ENCODE data around the gene ZIM2. TPM values are rescaled to one million over a fixed set of nuclear protein-coding genes. Genes with fewer than 3 reads are reported as not detected.

The ZIM2 gene
- total and polyA plus RNA-seq, 8 donors = 0.19 to 4.1 (median 3.3) TPM; not detected in 5

DNA sequence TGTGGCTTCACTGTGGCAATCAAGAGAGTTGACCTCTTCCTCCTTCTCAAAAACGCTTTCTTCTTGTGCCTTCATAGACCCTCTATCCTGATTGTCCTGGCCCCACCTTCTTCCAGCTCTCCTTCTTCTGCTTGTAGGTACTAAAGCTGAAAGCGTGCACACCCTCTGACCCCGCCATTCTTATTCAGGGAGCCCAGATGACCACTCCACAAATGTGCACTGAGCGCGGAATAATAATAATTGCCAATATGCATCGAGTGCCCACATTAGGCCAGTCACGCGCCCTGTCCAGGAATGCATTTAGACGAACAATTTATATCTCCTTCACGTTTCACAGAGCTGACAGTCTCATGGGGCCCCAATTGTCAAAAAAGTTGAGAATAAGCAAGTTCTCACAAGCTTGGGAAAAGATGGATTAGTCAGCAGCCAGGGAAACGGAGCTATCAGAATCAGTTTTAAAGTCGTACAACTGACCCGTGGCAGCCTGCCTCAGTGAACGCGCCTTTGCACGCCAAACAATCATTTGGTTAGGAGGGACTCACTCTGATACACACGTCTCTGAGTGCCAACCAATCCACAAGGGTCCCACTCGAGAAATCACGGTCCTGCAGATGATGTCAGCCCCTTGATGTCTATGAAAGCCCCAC, 36.7 kb upstream of the ZIM2 start:
- Histone ChIP-seq H3K27me3 (no peaks in the 10 kb centered on the region), H3K4me1 (no peaks in the 10 kb centered on the region), H3K4me3 (no peak overlapping the region), H3K9me3 (peaks cover 7 to 89% (median 47%) of the 10 kb centered on the region in 4 donors), H3K27ac (no peak overlapping the region), H3K36me3 (no peaks in the 10 kb centered on the region)
- intact Hi-C loops (cut with DNase I; ENCODE audit: low total_unique reads) = no loop called here
- DNase-seq = no peak
- 76 to 87% (median 81%) methylated on average over 19 of the region's 19 CpGs for WGBS, 5 donors
- TF ChIP-seq POLR2A (IDR thresholded peaks at IDR 0.05) (no peak), POLR2AphosphoS5 (IDR thresholded peaks at IDR 0.05) (no peak), EP300 (IDR thresholded peaks at IDR 0.05) (no peak)
- TF ChIP-seq, protein P1, sequence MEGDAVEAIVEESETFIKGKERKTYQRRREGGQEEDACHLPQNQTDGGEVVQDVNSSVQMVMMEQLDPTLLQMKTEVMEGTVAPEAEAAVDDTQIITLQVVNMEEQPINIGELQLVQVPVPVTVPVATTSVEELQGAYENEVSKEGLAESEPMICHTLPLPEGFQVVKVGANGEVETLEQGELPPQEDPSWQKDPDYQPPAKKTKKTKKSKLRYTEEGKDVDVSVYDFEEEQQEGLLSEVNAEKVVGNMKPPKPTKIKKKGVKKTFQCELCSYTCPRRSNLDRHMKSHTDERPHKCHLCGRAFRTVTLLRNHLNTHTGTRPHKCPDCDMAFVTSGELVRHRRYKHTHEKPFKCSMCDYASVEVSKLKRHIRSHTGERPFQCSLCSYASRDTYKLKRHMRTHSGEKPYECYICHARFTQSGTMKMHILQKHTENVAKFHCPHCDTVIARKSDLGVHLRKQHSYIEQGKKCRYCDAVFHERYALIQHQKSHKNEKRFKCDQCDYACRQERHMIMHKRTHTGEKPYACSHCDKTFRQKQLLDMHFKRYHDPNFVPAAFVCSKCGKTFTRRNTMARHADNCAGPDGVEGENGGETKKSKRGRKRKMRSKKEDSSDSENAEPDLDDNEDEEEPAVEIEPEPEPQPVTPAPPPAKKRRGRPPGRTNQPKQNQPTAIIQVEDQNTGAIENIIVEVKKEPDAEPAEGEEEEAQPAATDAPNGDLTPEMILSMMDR (IDR thresholded peaks at IDR 0.05) = no peak

DNA sequence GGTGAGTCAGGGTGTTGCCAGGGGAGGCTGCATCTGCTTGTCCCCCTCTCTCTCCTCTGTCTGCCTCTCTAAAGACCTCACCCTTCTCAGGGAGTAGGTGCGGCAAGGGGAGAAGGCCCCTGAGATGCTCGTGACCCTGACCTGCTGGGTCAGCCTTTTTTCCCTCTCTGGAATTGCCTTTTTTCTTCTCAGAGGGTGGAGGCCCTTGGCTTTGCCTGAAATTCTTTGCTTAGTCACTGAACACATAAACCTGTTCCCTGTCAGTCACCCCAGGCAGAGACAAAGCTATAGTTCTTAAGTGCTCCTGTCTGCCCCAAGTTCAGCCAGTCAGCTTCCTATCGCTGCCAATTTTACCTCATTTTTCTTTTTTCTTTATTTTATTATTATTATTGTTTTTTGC, 35.2 kb upstream of the ZIM2 start:
- Histone ChIP-seq H3K4me1 (no peaks in the 10 kb centered on the region), H3K27ac (no peak overlapping the region), H3K36me3 (no peaks in the 10 kb centered on the region), H3K27me3 (no peaks in the 10 kb centered on the region), H3K4me3 (no peak overlapping the region), H3K9me3 (peaks cover 7 to 89% (median 50%) of the 10 kb centered on the region in 4 donors)
- DNase-seq = no peak
- TF ChIP-seq POLR2A (IDR thresholded peaks at IDR 0.05) (no peak), EP300 (IDR thresholded peaks at IDR 0.05) (no peak), POLR2AphosphoS5 (IDR thresholded peaks at IDR 0.05) (no peak)
- TF ChIP-seq, protein P1 (IDR thresholded peaks at IDR 0.05) = no peak
- intact Hi-C loops (cut with DNase I; ENCODE audit: low total_unique reads) = no loop called here
- WGBS, 5 donors = 42 to 68% (median 62%) methylated on average over 3 of the region's 3 CpGs

DNA sequence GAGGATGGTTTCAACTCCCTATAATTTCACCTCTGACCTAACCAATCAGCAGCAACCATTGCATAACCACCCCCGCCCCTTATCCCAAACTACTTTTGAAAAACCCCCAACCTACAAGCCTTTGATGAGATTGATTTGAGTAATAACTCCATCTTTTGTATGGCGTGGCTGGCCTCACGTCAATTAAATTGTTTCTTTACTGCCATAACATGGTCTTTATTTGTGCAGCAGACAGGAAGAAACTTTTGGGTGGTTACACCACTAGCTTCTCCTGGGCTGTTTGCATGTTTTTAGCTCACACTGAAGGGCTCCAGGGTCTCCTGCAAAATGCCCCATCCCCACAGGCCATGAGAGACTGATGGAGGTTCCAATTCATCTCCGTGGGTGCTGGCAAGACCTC, 34.0 kb upstream of the ZIM2 start:
- intact Hi-C loops (cut with DNase I; ENCODE audit: low total_unique reads) = no loop called here
- Histone ChIP-seq H3K9me3 (peaks cover 7 to 86% (median 49%) of the 10 kb centered on the region in 4 donors), H3K27ac (no peak overlapping the region), H3K27me3 (no peaks in the 10 kb centered on the region), H3K36me3 (no peaks in the 10 kb centered on the region), H3K4me3 (no peak overlapping the region), H3K4me1 (no peaks in the 10 kb centered on the region)
- no peak for DNase-seq
- 81 to 89% (median 88%) methylated on average over 4 of the region's 4 CpGs for WGBS, 5 donors
- TF ChIP-seq, protein P1 (IDR thresholded peaks at IDR 0.05) = no peak

DNA sequence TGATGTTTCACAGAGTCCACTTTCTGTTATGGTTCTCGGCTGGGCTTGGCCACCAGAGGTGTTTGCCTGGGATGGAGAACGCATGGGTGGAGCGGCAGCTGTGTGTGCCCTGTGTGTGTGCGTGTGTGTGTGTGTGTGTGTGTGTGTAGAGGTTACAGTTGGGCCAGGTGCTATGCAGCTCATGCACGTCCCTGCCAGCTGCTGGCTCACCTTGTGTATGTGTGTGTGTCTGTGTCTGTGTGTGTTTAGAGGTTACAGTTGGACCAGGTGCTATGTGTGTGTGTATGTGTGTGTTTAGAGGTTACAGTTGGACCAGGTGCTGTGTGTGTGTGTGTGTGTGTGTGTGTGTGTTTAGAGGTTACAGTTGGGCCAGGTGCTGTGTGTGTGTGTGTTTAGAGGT, 33.0 kb upstream of the ZIM2 start:
- Histone ChIP-seq H3K9me3 (peaks cover 7 to 85% (median 47%) of the 10 kb centered on the region in 4 donors), H3K4me1 (no peaks in the 10 kb centered on the region), H3K27ac (no peak overlapping the region), H3K36me3 (no peaks in the 10 kb centered on the region), H3K4me3 (no peak overlapping the region), H3K27me3 (no peaks in the 10 kb centered on the region)
- WGBS, 5 donors = 68 to 92% (median 80%) methylated on average over 5 of the region's 5 CpGs
- no peak for DNase-seq
- intact Hi-C loops (cut with DNase I; ENCODE audit: low total_unique reads) = no loop called here
- TF ChIP-seq POLR2A (IDR thresholded peaks at IDR 0.05) (no peak), EP300 (IDR thresholded peaks at IDR 0.05) (no peak), POLR2AphosphoS5 (IDR thresholded peaks at IDR 0.05) (no peak)
- TF ChIP-seq, protein P1 (IDR thresholded peaks at IDR 0.05) = no peak
